HG03039 (cell line): ENCODE results near the gene ATG5.
"Not testable (repeated sequence)": the region's sequence is repeated elsewhere in the genome, so short reads cannot be mapped to it uniquely, and the experiment has no call there.

Source experiments
- ATAC-seq: cut with Tn5 transposase; IDR thresholded peaks from one replicate; pipeline ENCODE4 v1.9.1; 2021; ENCODE audit warnings: mild to moderate bottlenecking, moderate library complexity; ENCODE audit not compliant: unreplicated experiment

ATG5 gene

GRCh38 chr6:106259748-106260147 lies 65.8 kb downstream of the ATG5 start:
- not testable (repeated sequence) for ATAC-seq

DNA sequence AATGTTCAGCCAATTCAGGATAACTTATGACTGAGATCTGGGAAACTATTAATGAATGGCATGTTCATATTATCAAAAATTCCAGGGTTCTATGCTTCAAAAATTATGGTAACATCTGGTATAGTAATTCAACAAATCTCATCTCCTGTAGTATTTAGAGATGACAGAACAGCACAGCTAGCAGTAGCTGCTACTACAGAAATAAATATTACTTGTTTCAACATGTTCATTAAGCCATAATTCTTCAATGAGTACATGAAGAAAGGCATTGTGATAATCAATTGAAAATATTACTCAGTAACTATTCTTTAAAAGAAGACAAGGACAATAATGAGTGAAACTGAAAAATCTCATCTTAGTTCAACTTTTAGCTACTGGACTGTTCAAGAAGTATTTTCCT lies 66.8 kb downstream of the ATG5 start:
- no peak for ATAC-seq

DNA sequence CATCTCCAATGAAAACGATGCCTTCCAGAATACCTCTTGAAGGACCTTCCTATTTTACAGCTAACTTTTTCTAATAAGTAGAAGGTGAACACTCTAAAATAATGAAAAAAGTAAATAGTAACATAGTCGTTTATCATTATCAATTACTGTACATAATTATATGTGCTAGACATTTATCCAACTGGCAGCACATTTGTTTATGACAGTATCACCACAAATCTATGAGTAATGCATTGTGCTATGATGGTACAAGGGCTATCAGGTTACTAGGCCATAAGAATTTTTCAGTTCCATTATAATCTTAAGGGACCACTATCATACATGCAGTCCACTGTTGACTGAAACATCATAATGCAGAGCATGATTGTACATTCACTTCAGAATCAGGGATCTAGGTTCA lies 68.4 kb downstream of the ATG5 start:
- no peak for ATAC-seq

DNA sequence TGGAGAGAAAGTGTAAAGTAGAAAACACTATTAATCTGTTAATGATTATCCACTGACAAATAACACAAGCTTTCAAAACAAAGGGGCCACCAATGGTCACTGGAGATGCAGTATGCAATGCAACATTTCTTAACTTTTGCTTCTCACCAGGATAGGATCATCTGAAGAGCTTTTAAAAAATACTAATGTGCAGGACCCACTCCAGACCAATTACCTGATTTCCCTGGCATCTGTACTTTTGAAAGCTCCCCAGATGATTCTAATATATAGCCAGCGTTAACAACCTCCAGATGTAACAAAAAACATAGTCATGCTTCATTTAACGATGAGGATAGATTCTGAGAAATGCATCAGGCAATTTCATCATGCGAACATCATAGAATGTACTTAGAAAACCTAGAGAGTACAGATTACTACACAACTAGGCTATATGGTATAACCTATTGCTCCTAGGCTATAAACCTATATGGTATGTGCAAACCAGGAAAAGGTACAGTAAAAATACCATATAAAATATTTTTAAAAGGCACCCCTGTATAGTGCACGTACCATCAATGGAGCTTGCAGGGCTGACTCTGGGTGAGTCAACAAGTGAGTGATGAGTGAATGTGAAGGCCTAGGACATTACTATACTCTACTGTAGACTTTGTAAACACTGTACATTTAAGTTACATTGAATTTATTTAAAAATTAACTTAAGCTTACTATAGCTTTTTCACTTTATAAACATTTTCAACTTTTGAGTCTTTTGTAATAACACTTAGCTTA lies 69.2 kb downstream of the ATG5 start:
- no peak for ATAC-seq

DNA sequence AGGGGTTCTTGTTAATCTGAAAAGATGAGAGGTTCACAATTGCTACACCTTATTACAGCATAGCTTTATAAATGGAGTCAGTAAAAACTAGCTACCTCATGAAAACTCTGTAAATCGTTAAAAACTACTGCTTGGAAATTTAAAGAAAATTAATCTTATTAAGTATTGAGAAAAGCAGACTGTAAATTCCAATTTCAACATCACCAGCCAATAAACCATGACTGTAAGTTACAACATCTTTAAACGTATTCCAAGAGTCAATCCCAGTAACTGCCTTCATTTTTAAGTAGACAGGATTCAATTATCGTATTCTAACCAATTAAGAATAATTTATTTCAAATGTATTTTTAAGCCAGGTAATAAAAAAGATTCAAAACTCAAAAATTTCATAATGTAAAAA lies 70.3 kb downstream of the ATG5 start:
- ATAC-seq = no peak

DNA sequence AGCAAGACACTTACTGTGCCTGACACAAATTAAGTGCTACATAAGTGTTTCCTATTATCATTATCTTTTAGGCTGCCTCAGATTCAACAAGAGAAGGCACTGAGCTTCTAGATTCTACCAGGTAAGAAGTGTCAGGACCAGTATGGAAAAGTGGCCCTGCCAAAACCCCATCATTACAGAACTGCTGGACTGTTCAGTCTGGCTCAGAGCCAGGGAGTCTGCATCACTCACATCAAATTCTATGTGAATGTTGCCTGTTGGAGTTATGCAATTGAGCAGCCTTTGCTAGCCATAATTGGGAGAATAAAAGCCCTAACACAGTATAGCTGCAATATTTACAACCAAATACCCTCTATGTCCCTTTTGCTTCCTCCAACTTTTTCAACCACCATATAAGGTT lies 70.9 kb downstream of the ATG5 start:
- ATAC-seq = no peak

GRCh38 chr6:106253731-106254130 lies 71.8 kb downstream of the ATG5 start:
- no peak for ATAC-seq

GRCh38 chr6:106253172-106253571 lies 72.4 kb downstream of the ATG5 start:
- ATAC-seq = no peak

- ATAC-seq = no peak
These were observed 72.9 kb downstream of the ATG5 start for GRCh38 chr6:106252687-106253086.

DNA sequence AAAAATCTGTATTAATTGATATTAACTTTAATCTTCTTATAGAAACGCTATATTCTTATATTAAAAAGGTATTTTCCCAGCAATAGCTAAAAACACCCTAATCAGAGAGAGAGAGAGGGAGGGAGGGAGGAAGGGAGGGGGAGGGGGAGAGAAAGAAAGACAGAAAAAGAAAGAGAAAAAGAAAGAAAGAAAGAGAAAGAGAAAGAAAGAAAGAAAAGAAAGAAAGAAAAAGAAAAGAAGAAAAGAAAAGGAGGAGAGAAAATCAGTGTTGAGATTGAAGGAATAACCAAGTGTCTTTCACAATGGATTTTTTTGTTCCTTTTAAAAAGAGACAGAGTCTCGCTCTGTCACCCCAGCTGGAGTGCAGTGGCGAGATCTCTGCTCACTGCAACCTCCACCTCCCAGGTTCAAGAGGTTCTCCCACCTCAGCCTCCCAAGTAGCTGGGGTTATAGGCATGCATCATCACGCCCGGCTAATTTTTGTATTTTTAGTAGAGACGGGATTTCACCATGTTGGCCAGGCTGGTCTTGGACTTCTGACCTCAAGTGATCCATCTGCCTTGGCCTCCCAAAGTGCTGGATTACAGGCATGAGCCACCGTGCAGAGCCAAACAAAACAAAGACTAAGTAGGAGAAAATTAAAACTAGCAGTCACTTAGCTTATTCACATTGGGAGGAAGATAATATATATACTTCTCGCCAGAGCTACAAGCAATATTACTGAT lies 73.9 kb downstream of the ATG5 start:
- not testable (repeated sequence) for ATAC-seq

DNA sequence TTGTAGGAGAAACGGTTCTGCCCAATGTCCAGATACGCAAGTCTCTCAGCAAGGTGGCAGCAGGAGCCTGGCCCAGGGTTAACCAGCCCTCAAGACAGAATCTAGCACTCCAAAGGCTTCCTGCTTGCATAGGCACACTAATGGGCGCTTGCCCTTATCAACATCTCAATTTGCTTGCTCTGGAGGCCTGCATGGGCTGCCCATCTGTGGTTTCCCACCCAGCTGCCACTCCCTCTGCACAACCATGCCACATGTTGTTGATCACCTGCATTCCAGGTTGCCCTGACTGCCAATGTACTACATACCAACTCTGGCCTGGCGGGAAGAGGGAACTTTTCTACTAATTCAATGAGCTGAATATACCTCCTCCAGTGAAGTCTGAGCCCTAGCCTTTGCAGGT lies 74.6 kb downstream of the ATG5 start:
- no peak for ATAC-seq

- ATAC-seq = no peak
These were observed 75.9 kb downstream of the ATG5 start for GRCh38 chr6:106249658-106250057.

GRCh38 chr6:106247733-106248132 lies 77.8 kb downstream of the ATG5 start:
- ATAC-seq = no peak

DNA sequence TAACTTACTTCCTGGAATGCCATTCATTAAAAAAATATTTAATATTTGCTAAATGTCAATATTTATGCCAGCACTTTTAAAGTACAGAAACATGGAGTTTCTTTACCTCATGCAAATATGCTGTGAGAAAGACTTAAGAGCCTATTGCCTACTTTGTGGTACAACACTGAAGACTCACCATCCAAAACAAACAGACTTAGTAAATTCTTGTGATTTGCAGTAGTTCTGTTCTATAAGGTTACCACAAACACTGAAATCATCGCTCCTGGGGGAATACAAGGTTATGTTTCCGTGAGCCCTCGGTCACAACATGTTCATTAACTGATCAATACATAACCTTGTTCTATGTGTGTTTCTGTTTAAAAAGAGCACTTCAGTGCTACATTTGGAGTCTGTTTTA lies 78.3 kb downstream of the ATG5 start:
- ATAC-seq = no peak

DNA sequence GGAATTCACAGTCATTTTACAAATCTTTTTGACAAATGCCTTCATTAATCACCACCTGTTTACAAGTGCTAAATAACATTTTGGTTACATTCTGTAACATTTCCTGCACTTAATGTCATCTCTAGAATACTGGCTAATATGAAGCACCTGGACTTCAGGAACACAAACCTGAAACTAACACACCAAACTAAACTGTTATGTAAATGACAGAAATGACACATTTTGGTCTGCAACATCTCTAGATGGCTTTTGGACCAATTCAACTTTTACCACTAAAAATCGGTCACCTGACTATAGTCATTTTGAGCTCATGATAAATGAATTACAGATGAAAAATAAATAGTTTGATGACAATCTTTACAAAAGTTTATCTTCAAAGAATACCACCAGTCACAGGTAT lies 80.6 kb downstream of the ATG5 start:
- no peak for ATAC-seq

DNA sequence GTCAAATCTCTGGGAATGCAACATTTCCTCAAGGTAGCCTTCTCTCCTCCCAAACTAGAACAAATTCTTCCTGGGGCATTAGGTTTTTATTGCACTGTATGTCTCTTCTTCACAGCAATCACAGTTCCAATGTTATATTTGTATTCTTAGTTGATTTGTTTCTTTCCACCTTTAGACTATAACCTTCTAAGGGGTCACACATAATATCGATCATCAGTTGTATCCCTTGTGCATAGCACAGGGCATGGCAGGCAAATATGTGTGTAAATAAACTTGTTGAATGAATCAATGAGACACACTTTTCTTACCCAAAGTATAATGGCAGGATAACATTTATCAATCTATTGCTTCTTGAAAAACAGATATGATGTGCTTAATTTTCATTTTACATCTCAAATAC lies 81.0 kb downstream of the ATG5 start:
- ATAC-seq = no peak

- ATAC-seq = no peak
These were observed 82.3 kb downstream of the ATG5 start for GRCh38 chr6:106243261-106243660.

GRCh38 chr6:106241498-106241897 lies 84.1 kb downstream of the ATG5 start:
- ATAC-seq = no peak

DNA sequence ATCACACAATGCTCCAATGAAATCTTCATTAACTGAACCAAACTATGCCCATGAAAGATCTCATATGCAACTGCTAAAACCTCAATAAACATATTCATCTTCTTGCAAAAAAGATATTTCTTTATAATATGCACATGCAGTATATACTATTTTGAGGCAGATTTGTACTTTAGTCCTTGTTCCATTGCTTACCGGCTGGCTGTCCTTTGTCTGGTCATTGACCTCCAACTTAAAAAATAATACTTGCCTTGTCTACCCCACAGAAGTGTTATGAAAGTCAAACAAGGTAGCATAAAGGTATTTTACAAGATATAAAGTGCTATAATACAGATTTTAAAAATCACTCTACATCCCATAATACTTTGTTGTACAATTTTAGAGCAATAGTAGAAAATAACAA lies 88.3 kb downstream of the ATG5 start:
- no peak for ATAC-seq

GRCh38 chr6:106229876-106230445 lies 95.6 kb downstream of the ATG5 start:
- ATAC-seq = not testable (repeated sequence)

GRCh38 chr6:106227612-106228507 lies 97.7 kb downstream of the ATG5 start:
- ATAC-seq = no peak
